ENCODE measurements around the gene NCOA3. TPM values are rescaled to one million over a fixed set of nuclear protein-coding genes. Genes with fewer than 3 reads are reported as not detected.

NCOA3 gene
- total and polyA plus RNA-seq, 12 donors: 8.0 to 30.2 (median 21.4) TPM

- WGBS, 2 donors: 85% methylated on average over 18 of the region's 18 CpGs
- peaks cover 0 to 55% (median 6%) of the 10 kb centered on the region in 9 donors for H3K36me3 ChIP-seq
- peaks cover 6 to 38% (median 30%) of the 10 kb centered on the region in 11 donors for H3K9me3 ChIP-seq
- no peak for ATAC-seq
- no peak overlapping the region for H3K27ac ChIP-seq
- no peak overlapping the region for H3K4me3 ChIP-seq
- no peak for DNase-seq
- H3K27me3 ChIP-seq: no peaks in the 10 kb centered on the region
- TF ChIP-seq CTCF (IDR thresholded peaks at IDR 0.05): no peak
- H3K4me1 ChIP-seq: no peaks in the 10 kb centered on the region
- intact Hi-C loops (cut with DNase I): loop anchor here in 3 of 10 donors (10.0 kb wide), 2 partner anchors 96 to 606 kb away; partner anchors contain the start of gene SULF2 (in 2 of the 3)
These were observed 187.0 kb downstream of the NCOA3 start for GRCh38 chr20:47688385-47689381.

GRCh38 chr20:47689731-47690130, 188.0 kb downstream of the NCOA3 start:
- peaks cover 0 to 66% (median 6%) of the 10 kb centered on the region in 9 donors for H3K36me3 ChIP-seq
- WGBS, 2 donors: 96 to 98% methylated on average over 1 of the region's 1 CpG
- H3K27me3 ChIP-seq: no peaks in the 10 kb centered on the region
- peaks cover 6 to 47% (median 30%) of the 10 kb centered on the region in 11 donors for H3K9me3 ChIP-seq
- DNase-seq (no peak), ATAC-seq (no peak)
- intact Hi-C loops (cut with DNase I): loop anchor here in 3 of 10 donors (10.0 kb wide), 2 partner anchors 95 to 605 kb away; partner anchors contain the start of gene SULF2 (in 2 of the 3)
- H3K4me1 ChIP-seq: no peaks in the 10 kb centered on the region
- H3K27ac ChIP-seq: no peak overlapping the region
- no peak overlapping the region for H3K4me3 ChIP-seq
- TF ChIP-seq CTCF (IDR thresholded peaks at IDR 0.05): no peak

GRCh38 chr20:47691625-47692024, 189.9 kb downstream of the NCOA3 start:
- DNase-seq: no peak
- H3K27ac ChIP-seq: no peak overlapping the region
- no peak for ATAC-seq
- H3K36me3 ChIP-seq: peaks cover 0 to 66% (median 6%) of the 10 kb centered on the region in 9 donors
- peaks cover 6 to 47% (median 30%) of the 10 kb centered on the region in 11 donors for H3K9me3 ChIP-seq
- TF ChIP-seq CTCF (IDR thresholded peaks at IDR 0.05): no peak
- intact Hi-C loops (cut with DNase I): no loop called here
- peaks cover 0 to 6% (median 0%) of the 10 kb centered on the region in 9 donors for H3K4me1 ChIP-seq
- H3K27me3 ChIP-seq: no peaks in the 10 kb centered on the region
- no peak overlapping the region for H3K4me3 ChIP-seq

DNA sequence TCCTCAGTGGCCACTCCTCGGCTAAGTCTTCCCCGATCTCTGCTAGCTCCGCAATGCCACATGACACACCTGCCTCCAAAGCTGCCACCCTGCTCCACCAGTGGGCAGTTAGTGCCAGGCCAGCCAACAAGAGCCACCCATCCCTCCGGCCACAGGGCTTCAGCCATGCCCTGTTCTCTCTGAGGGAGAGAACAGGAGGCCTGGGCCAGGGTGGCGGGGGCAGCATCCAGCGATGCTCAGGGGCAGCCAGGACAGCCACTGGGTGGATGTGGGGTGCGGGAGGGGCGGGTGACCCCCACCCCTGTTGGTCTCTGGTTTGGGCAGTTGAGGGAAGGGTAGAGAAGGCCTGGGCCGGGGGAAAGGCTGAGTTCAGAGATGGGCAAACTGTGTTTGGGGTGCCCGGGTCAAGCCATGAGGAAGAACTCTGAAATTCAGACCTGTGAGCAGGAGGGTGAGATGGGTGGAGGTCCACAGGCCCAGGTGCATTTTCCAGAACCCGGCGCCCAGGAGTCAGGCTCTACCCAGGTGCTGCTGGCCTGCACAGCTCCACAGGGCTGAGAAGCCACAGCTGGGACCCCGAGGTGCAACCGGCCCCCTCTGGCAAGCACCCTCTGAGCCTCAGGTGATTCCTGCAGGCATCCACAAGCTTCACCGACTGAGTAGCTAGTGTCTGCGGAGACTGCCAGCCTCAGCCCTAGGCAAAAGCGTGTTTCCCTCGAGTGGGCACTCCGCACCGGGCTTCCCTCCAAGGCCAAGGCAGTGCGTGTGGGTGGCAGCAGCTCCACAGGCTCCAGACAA, 192.5 kb downstream of the NCOA3 start:
- Histone ChIP-seq H3K9me3 (peaks cover 6 to 47% (median 30%) of the 10 kb centered on the region in 11 donors), H3K4me1 (peaks cover 0 to 6% (median 0%) of the 10 kb centered on the region in 9 donors), H3K36me3 (peaks cover 0 to 59% (median 5%) of the 10 kb centered on the region in 9 donors), H3K4me3 (no peak overlapping the region), H3K27ac (no peak overlapping the region), H3K27me3 (no peaks in the 10 kb centered on the region)
- DNase-seq (no peak), ATAC-seq (no peak)
- intact Hi-C loops (cut with DNase I): no loop called here
- 95 to 97% methylated on average over 21 of the region's 21 CpGs for WGBS, 2 donors
- TF ChIP-seq CTCF (IDR thresholded peaks at IDR 0.05): no peak
